NCI-H526 treated with DMSO at 0.1 percent for 48 hours (cell line): ENCODE measurements around the gene CELF4.

Experiments
- DNase-seq: peaks from one replicate; lab custom pipeline; 2025; lab: John Stamatoyannopoulos, UW

CELF4 gene

DNA sequence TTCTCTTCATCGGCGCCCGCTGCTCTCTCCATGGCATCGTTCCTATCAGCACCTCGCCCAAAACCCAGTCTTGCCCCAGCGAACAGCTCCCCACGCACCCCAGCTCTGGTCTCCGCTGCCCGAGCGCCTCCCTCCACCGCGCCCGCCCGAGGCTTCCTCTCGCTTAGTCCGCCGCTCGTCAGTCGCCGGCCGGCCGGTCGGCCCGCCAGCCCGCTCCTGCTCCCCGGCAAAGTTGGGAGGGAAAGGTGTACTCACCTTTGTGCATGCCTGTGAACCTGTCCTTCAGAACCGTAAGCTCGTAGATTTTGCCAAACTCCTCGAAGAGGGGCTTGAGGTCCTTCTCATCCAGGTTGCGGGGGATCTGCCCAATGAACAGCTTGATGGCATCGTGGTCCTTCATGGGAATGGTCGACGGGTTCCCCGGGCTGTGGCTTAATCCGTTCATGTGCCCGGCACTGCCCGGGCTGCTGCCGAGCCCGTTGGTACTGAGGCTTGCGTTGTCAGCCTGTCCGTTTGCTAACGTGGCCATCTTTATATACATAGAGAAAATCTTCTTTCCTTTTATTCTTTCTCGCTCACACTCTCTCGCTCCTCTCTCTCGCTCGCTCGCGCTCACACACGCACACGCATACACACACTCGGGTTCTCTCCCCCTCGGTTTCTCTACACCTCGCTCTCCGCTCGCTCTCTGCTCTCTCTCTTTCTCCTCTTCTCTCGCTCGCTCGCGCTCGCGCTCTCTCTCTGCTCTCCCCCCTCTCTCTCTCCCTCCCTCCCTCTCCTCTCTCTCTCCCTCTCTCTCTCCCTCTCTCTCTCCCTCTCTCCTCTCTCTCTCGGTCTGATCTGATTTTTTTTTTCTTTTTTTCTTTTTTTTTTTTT is at the start of gene CELF4:
Gene CELF4 (minus strand): TSS at position 698 of the 876 bp plus-strand sequence.
- DNase-seq = peak; percentile 39

DNA sequence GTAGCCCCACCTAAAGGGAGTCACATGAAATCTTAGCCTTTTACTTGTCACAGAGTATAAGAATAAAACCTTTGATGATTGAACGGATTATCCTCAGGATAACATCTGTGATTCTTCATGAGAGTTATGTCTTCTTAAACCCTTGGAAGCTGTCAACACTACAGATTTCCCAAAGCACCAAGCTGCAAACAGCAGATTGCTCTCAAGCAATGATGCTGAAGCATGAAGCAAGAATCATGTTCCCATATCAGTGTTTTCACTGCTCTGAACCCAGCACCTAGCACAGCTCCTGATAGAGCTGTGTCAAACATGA is 47.6 kb upstream of the CELF4 start:
- no peak for DNase-seq

DNA sequence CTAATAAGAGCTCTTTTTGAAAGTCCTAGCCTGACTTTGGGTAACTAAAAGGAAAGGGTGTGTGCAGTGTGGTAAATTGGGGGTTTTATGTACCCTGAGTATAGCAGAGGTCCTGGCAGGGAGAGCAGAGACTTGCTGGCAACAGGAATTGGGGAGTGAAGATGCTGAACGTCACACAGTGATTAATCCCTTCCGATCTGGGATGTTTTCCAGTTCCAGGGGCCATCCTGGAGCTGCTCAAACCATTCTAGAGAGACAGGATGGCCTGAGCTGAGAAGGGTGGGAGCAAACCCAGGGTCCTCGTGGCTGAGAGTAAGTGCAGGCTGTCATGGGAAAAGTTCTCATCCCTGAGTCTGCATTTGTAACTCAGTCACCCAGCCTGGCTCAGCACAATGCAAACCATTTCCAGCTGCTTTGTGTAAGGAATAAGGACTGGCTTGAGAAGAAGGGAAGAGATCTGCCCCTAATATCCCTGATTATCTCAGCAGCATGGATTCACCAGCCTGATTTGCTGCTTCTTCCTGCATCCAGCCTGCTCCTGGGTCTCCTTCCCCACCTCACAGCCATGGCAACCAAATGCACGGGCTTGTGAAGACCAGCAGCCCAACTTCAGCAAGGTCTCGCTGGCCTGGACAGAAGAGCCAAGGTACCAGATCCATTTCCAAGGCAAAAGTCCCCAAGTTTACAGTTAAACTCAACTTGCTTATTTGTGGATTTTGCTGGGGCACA is 47.1 kb upstream of the CELF4 start:
- no peak for DNase-seq

DNA sequence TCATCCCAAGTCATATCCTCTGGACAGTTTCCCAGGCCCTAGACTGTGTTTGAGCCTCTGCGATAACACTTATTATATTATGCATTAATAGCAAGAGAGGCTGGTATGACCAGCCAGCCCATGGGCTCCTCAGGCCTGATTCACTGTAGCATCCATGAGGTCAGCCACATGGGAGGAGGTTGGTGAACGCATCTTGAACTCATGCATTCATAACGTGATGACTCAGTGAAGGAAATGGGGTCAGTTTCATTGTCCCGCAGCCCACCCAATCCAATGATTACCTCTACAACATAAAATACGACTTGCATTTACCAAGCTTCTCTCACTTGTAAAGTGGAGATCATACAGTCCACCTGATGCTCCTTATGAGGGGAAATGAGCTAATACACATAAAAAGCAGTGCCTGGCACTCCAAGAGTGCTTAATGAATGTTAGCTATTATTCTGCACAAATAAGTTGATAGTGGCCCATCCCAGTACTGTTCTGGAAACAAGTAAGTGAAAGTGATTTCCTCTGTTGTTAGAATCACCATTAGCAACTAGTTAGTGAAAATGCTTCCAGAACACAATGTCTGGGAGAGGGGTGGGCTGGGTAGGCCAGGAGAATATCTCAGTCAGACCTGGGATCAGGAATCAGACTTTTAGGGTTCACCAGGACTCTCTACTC is 46.1 kb upstream of the CELF4 start:
- no peak for DNase-seq

DNA sequence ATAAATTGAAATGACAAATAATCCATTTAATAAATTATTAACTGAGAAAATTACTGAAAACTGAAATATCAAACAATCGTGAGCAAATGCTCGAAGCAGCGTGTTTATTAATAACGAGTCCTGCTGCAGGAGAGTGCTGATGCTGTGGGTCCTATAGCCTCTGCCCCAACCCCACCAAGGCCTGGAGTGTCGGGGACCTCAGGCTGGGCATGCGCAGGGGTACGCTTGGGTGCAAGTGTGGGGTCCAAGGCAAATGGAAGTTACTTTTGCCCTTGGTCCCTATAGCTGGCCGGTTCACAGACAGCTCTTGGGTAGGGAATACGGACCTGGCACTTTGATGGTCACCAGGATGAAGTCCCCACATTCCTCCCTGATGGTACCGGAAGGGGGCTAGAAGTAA is 43.3 kb upstream of the CELF4 start:
- no peak for DNase-seq

DNA sequence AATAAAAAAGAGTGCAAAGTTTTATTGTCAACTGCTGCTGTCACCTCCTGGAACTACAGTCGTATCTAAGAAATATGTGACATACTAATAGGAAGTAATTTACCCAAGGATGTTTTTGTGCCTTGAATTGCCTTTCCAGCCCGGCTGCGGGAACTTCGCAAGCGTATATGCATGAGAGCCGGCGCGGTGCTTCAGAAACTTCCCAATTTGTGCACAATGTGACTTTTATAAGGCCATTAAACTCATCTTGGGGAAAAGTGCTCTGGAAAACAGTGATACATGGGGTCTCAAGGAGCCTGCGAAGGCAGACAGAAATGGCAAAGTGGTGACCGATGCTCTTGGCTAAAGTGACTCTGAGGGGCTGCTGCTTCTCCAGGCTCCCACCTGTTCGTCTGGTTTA is 41.7 kb upstream of the CELF4 start:
- DNase-seq = no peak

DNA sequence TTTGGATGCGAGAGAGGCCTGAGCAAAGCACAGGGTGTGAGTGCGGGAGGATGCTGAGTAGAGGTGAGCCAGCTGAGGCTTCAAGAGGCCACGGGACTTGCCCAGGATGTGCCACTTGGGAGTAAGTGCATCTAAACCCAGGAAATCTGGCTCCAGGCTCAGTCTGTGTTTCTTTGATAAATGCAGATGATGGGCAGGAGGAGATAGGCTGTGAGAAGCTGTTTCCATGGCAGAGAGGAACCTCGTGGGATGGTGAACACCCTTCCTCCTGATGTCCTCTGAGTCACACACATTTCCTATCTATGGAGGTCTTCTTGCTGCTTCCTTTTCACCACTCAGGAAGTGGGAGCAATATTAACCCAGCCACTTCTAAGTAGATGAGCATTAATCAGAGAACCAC is 38.4 kb upstream of the CELF4 start:
- DNase-seq = no peak

DNA sequence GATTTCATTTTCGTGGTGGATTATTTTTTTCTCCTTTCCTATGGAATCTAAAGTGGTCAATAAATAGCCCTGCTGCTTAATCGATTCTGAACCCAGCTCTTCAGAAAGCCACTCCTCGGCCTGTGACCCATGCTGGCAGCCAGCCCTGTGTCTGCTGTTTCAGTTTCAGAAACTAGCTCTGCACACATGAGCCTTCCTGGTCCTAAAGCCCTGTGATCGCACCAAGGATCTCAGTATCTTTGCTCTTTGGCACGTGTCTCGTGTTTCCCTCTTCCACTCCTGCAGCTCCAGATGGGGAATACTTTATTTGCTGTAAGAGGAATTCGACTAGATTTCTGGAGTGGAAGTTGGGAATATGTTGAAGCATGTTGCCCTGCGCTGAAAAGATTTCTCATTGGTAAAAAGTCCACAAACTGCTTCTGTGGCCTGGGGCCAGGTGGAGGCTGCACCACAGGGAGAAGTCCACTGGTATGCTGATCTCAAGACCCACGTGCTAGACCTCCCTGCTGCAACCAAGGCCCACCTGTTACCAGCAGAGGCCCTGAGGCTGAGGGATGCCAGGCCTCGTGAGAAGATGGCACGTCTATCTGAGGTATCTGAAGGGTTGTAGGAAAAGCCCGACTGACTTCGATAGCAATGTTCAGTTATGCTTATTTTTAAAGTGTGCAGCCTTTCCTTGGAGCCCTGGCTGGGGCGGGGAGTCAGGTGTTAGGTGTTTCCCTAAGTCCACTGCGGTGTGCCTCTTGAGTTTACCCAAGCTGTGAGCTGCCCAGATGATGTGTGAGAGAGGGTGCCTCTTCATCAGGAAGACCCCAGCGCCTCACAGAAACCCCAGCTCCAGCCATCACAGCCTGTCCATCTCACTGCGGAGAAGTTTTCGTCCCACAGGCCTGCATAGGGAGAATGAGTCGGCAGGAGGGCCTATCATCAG is 33.6 kb upstream of the CELF4 start:
- no peak for DNase-seq

DNA sequence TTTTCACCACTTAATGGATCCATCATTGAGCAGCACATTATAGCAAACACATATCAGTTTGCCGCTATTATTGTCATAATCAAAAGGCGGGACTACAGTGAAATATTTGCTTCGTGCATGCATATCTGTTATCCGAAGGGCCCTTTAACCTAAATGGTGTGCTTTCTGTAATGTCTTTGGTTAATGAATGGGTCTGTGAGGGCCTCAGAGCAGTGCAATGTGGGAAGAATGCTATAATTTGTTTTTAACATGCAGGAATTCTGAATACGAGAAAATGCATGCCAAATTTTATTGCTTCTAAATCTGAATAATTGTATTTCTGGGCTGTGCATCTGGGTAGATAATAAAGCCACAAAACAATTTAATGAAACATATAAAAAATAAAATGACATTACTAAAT is 32.8 kb upstream of the CELF4 start:
- DNase-seq = no peak

DNA sequence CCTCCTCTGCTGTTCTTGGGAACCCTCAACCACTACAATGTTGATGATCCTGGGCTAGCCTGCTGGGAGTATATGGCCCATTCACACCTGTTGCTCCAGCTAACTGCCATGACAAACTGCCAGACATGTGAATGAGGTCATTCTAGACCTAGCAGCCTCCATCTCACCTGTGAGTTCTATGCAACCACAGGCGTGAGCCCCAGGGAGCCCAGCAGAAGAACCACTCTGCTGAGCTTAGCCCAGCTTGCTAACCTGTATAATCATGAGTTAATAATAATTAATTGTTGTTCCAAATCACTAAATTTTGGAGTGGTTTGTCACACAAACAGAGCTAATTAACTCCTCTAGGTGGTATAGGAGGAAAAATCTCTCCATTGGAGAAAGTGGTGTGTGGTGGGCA is 24.7 kb upstream of the CELF4 start:
- DNase-seq = no peak

DNA sequence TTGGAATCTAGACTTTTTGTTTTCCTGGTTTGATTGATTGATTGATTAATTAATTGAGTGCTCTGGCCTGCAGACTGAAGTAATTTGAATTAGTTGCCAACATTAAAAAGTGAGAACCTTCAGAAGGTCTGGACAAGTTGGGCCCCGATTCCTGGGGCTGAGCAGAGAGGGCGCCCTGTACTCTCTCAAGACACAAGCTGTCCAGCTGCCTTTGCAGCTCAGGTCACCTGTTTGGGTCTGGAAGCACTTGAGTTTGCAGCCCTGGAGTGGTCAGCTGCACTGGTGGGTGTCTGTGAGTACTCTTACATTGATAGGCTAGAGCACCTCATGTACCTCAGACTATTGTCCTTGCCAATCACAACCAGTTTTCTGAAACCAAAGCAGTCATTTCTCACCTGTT is 22.7 kb upstream of the CELF4 start:
- no peak for DNase-seq

DNA sequence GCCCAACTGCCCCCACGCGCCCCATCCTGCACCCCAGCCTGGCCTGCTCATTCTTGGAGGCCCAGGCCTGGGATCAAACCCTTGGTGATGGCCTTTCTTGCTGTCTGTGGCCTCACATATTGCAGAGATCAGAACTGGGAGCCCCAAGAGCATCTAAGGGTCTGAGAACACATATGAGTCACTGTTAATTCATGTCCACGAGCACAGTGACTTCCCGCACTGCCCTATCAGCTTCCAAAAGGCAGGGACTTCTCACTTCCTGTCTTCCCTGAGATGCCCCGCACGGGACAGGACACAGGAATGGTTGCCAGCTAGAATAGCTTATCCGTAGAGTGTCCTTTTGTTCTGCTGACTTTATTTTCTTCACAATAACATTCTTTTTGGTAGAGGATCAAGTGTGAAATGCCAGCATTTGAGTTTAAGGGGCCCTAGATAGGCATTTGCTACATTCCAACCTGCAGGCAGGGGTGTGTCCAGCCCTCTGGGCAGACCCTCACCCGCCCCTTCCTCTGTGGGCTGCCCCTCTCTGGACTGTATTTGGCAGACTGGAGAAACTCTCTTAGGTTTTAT is 21.1 kb upstream of the CELF4 start:
- DNase-seq = no peak

DNA sequence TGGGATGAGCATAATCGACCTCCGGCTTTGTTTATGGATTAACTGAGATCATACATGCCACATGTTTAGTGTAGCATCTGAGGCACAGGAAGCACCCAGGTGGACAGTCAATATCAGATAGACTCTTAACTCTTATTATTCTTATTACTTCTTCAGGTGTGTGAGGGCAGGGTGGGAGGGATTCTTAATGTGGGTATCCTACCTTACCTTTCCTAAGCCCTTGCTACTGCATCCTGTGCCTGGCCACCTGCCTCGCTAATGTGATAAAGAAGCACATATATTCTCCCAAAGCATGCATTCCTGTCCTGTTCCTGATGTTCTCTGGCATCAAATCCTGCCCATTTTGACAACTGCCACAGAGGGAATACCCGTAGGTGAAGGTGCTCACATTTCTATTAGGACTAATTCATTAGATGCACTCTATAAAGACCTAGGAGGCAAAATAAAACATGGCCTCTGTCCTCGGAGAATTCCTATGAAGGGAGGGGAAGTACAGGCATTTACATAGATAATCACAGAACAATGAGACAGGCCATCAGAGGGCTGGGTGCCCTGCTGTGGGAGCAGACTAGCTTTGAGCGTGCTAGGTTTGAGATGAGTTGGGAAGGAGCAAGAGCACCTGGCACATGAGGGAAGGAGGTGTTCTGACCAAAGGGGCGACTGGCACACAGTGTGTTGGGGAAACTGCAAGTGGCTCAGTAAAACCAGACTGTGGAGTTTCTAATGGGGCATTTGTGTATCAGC is 19.5 kb upstream of the CELF4 start:
- no peak for DNase-seq

DNA sequence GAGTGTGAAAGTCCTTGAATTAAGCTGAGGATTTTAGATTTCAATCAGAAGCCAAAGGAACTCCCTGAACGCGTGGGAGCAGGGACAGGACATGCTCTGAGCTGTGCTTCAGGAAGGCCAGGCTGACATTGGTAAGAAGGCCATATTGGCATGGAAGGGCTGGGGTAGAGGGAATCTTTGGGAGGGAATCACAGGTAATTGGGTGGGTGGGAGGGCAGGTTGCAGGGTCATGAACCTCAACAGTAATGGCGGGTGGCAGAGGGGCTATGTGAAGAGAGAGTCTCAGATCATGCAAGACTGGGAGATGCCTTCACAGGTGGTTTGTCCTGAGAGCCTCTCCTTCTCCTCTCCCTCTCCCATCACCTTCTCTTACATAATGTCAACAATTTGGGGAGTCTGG is 18.6 kb upstream of the CELF4 start:
- DNase-seq = no peak

DNA sequence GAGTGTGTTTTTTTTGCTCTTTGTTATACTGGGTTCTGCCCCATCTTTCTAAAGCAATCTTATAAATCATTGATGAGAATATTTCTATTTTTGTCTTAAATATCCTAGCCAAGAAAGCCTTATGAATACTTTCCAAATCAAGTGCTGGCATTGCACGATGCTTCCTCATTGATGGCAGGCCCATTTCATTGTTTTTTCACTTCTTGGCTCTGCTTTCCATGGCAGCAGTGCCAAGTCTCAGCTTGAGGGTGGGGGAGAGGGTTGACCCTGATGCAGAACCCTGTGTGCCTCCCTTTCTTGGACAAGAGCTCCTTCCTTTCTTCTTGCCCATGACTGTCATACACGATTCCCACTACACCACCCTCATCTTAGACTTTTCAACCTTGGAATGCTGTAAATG is 16.7 kb upstream of the CELF4 start:
- DNase-seq = no peak

DNA sequence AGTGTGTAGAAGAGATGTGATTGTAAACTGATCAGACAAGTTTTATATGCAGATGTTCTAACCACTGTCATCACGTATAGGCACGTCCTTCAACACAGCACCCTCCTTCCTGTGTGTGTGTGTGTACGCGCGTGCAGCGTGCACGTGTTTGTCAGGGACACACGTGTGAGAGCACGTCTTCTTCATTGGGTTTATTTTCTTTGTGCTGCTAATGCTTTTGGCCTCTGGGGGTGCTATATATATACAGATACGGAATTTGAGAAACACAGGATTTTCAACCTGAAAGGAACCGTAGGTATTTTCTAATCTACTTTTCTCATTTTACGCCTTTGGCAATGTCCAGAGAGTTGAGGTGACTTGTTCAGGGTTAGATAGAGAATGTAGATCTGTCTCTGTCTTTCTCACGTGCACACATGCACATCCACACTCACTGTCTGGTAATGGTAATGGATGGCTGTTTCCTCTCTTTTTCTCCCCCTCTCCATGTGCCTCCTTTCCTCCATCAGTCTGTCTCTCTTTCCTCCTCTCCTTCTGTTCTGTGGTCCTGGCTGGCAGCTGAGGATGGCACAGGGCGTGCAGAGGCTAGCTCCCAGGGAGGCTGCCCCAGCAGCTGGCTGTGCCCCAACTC is 13.4 kb upstream of the CELF4 start:
- DNase-seq = peak; percentile 4

DNA sequence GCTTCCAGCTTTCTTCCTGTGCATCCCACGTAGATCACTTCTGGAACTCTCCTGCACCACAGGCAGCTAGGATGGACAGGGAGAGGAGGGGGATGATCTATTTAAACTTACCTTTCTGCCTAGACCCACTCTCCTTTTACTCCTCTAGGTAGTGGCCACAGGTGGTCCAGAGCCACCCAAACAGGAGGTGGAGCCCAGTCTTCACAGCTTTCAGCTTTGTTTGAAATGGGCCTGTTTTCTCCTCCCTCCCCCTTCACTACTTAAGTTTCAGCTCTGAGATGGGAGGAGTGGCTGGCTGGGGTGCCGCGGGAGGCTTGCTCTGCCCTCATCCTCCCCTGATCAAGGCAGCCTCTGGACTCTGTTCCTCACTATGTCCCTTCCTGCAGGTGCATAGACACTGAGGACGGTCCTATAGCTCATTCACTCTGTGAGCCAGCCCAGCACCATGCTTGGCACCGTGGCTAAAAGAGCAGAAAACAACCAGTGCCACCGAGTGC is 12.6 kb upstream of the CELF4 start:
- no peak for DNase-seq

DNA sequence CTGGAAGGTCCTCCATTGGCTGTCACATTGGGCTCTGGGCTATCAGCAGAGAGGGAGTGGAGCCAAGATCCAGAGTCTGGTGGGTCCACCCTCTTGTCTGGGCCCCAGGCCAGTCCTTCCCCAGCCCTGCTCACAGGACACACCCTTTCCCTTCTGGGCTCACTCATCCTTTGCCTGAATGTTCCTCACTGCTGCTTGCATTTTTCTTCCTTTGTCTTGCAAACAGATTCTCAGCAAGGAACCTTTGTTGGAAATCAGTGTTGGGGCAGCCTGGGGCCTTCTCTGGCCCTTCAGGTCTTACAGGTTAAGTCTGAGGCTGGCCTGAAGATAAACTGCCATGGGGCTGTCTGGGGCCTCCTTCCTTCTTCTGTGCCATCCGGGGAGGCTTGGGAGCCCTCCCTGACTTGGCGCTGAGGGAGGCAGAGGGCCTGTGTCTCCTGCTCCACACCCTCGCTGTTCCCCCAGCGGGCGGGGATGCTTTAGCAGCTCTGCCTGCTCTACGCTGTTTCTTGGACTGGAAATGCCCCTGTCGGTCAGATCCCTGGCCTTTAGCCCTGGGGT is 11.5 kb upstream of the CELF4 start:
- no peak for DNase-seq

DNA sequence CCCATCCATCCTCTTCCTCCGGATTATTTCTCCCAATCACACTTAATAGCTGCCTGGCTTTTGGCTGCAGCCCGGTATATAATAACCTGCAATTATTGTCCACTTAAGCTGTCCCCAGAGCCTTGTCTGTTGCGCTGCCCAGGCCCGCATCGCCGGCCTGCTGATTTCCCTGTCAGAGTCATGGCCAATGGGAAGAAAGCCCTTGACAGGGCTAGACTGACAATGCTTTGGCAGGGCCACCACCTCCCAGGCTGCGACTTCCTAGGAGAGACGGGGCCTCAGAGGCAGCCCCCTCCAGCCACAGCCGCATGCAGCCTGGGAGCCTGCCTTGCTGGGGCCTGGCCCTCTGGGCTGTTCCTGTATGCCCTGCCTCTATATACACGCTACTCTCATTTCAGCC is 10.0 kb upstream of the CELF4 start:
- DNase-seq = no peak

DNA sequence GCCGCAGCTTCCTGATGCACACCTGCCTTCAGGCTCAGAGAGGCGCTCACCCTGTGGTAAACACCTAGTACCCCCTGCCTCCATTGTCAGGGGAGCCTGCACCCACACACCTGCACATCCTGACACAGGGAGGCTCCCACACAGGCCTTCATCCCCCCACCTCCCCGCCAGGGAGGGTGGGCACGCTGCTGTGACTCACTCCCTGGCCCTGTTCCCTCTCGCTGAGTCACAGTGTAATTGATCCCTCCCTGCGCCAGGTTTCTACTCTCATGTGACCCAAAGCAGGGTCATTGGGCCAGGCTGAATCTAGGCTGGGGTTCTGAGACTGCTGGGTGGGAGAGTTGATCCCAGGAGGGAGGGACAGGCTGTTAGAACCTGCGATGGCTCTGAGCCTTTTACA is 8.5 kb upstream of the CELF4 start:
- no peak for DNase-seq
